MCF 10A (cell line): Measurements from ENCODE around the gene NOCT. TPM values are rescaled to one million over a fixed set of nuclear protein-coding genes. Genes with fewer than 3 reads are reported as not detected.
"Not testable (repeated sequence)": the region's sequence is repeated elsewhere in the genome, so short reads cannot be mapped to it uniquely, and the experiment has no call there.

Experiments
- BruUV-seq: library from RNA; stranded (reverse); fragments of 400-500 nt; replicated peaks from 2 replicates; lab custom pipeline; 2021; lab: Mats Ljungman, UMichigan
- CTCF ChIA-PET: fragments of 300-600 bp; sonication (Branson Sonifier 250); formaldehyde crosslinking; extraction: SDS; loops from one replicate; lab custom pipeline; 2021; ENCODE audit warnings: antibody characterized with exemption, inconsistent platforms; lab: Yijun Ruan, JAX
- POLR2A ChIA-PET: fragments of 300-600, 350-650 bp; sonication (Branson Sonifier 250); formaldehyde crosslinking; extraction: SDS; loops from one replicate; lab custom pipeline; 2020; ENCODE audit warnings: antibody characterized with exemption, inconsistent platforms; lab: Yijun Ruan, JAX
- DNase-seq: peaks from one replicate; pipeline ENCODE4 v3.0.0-alpha.2; 2018; ENCODE audit not compliant: unreplicated experiment
- H3K27ac Mint-ChIP-seq: one replicate; pipeline ENCODE4 v1.8.0; 2022; ENCODE audit warnings: mild to moderate bottlenecking, low read depth, mixed read lengths; ENCODE audit not compliant: unreplicated experiment
- H3K27me3 Mint-ChIP-seq: one replicate; pipeline ENCODE4 v1.8.0; 2022; ENCODE audit warnings: mixed read lengths; ENCODE audit not compliant: insufficient read depth, unreplicated experiment
- H3K36me3 Mint-ChIP-seq: one replicate; pipeline ENCODE4 v1.8.0; 2022; ENCODE audit warnings: mild to moderate bottlenecking, moderate library complexity, mixed read lengths; ENCODE audit not compliant: insufficient read depth, unreplicated experiment
- H3K4me1 Mint-ChIP-seq: one replicate; pipeline ENCODE4 v1.8.0; 2022; ENCODE audit warnings: mixed read lengths; ENCODE audit not compliant: insufficient read depth, unreplicated experiment
- H3K4me3 Mint-ChIP-seq: one replicate; pipeline ENCODE4 v1.8.0; 2022; ENCODE audit warnings: mild to moderate bottlenecking, moderate library complexity, mixed read lengths; ENCODE audit not compliant: unreplicated experiment
- H3K9me3 Mint-ChIP-seq: one replicate; pipeline ENCODE4 v1.8.0; 2022; ENCODE audit warnings: mixed read lengths; ENCODE audit not compliant: unreplicated experiment
- intact Hi-C: fragments of 100-400 bp; cut with micrococcal nuclease; formaldehyde crosslinking; loops from 2 replicates; pipeline ENCODE4 v1.14.1; 2022
- total RNA-seq: library from RNA; stranded (reverse); gene quantifications from 2 replicates; pipeline ENCODE4 v1.2.3, GENCODE V29; 2022
- TF ChIP-seq, protein P1 (sequence below): fragments of 200-600 bp; IDR thresholded peaks from one replicate; pipeline ENCODE4 v1.8.0; 2022; ENCODE audit warnings: antibody characterized with exemption, mild to moderate bottlenecking; ENCODE audit not compliant: unreplicated experiment

The NOCT gene
- total RNA-seq, 1 experiment from 2014 or later = 25.5 TPM

DNA sequence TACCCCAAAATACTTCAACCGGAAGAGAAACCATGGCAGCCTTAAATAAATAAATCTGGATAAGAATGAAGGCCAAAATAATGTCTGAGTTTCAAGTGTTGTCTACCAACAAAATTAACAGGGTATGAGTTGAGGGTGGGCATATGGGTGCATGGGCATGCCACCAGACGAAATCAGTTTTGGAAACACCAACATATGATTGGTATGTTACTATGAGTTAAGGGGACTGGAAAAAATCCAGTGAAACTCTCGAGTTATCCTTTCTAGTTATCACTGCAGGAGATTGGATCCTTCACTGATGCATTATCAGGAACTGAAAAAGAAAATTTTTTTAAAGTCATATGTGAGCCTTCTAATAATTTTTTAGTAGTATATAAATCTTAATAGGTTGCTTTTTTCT lies 32.4 kb downstream of the NOCT start:
- no peaks in the 10 kb centered on the region for H3K4me1 Mint-ChIP-seq
- no TSS peak for BruUV-seq
- TF ChIP-seq, protein P1, sequence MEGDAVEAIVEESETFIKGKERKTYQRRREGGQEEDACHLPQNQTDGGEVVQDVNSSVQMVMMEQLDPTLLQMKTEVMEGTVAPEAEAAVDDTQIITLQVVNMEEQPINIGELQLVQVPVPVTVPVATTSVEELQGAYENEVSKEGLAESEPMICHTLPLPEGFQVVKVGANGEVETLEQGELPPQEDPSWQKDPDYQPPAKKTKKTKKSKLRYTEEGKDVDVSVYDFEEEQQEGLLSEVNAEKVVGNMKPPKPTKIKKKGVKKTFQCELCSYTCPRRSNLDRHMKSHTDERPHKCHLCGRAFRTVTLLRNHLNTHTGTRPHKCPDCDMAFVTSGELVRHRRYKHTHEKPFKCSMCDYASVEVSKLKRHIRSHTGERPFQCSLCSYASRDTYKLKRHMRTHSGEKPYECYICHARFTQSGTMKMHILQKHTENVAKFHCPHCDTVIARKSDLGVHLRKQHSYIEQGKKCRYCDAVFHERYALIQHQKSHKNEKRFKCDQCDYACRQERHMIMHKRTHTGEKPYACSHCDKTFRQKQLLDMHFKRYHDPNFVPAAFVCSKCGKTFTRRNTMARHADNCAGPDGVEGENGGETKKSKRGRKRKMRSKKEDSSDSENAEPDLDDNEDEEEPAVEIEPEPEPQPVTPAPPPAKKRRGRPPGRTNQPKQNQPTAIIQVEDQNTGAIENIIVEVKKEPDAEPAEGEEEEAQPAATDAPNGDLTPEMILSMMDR = no peak
- no peaks in the 10 kb centered on the region for H3K27me3 Mint-ChIP-seq
- peaks cover 76% of the 10 kb centered on the region for H3K36me3 Mint-ChIP-seq
- ChIA-PET CTCF (no interaction called here), POLR2A (no interaction called here)
- intact Hi-C loops = no loop called here
- no peak overlapping the region for H3K4me3 Mint-ChIP-seq
- no peaks in the 10 kb centered on the region for H3K9me3 Mint-ChIP-seq
- no peak overlapping the region for H3K27ac Mint-ChIP-seq
- DNase-seq = no peak

DNA sequence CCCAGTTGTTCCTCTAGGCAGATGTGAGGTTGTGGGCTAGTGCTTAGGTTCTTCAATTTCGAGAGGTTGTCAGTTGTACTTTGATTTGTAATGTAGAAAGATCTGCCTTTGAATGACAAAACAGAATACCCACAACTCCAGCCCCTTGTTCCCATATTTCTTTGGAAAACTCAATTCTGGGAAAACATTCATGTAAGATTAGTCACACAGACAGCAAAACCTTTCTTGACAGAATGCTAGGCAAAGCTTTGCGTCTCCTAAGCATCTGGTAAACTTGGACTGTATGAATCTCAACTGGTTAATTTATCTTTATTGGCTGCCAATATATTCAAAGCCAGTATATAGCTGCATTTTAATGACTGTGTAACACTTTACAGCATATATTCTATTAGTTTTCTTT lies 34.9 kb downstream of the NOCT start:
- no peak overlapping the region for H3K27ac Mint-ChIP-seq
- CTCF ChIA-PET = interaction anchor here (0.7 to 1.5 kb wide), 2 partner anchors 16 to 20 kb away, joined by 3 read pairs; no protein-coding TSS in a partner anchor
- TF ChIP-seq, protein P1 = no peak
- H3K4me3 Mint-ChIP-seq = no peak overlapping the region
- BruUV-seq = no TSS peak
- peaks cover 12% of the 10 kb centered on the region for H3K4me1 Mint-ChIP-seq
- intact Hi-C loops = no loop called here
- POLR2A ChIA-PET = interaction anchor here (1.6 kb wide), 1 partner anchor 28 kb away, joined by 3 read pairs; no protein-coding TSS in a partner anchor
- H3K27me3 Mint-ChIP-seq = no peaks in the 10 kb centered on the region
- H3K9me3 Mint-ChIP-seq = no peaks in the 10 kb centered on the region
- H3K36me3 Mint-ChIP-seq = peaks cover 65% of the 10 kb centered on the region
- DNase-seq = no peak

DNA sequence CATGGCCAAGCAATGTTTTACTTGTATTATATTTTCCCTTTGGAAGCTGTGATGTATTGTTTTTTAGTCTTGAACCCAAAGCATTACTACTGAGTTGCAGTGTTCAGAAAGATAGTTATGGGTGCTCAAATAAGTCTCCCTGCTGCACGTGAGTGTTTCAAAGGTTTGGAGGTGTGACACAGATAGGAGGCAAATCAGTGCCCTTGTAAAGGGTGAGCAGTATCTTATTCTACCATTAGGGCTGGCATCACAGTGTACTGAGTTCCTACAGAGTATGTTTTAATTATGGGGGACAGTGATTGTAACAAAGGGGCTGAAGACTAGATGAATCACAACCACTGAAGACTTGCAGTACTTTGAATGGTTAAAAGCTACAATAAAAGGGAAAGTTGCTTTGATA lies 38.3 kb downstream of the NOCT start:
- Mint-ChIP-seq H3K9me3 (no peaks in the 10 kb centered on the region), H3K4me1 (peaks cover 19% of the 10 kb centered on the region)
- POLR2A ChIA-PET = interaction anchor here (0.6 to 0.9 kb wide), 3 partner anchors 22 to 288 kb away, joined by 3 to 4 read pairs (median 3); no protein-coding TSS in a partner anchor

DNA sequence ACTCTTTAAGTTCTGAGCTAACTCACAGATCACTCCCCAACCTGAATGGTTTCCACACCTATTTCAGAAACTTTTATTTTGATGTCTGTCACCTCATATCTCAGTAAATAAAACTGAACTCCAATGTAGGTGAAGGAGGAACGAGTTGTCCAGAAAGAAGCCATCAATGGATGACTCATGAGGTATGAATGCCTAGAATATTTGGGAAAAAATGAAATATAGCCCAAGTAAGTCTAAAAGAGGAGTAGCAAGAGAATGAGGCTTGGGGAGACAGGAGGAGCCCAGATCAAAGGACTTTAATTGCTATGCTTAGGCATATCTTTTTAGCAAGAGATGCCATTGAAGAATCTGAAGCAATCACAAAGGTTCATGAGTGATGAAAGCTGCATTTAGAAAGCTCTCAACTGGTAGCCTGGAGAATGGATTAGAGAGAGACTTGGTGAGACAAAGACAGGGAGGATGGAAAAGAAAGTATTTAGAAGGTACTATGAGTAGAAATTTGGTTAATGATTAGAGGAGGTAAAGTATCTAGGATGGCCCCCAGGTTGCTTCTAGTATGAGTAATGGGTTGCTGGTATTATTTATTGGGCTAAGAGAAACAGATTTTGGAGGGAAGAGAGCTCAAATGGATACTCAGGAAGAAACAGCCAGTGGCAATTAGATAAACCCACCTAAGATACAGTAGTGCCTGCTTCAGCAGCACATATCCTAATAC lies 39.4 kb downstream of the NOCT start:
- no peak overlapping the region for H3K4me3 Mint-ChIP-seq
- intact Hi-C loops = no loop called here
- no TSS peak for BruUV-seq
- peaks cover 19% of the 10 kb centered on the region for H3K4me1 Mint-ChIP-seq
- no peaks in the 10 kb centered on the region for H3K27me3 Mint-ChIP-seq
- POLR2A ChIA-PET = interaction anchor here (0.6 to 0.9 kb wide), 4 partner anchors 21 to 897 kb away, joined by 3 read pairs; no protein-coding TSS in a partner anchor
- TF ChIP-seq, protein P1 = no peak
- no peak for DNase-seq
- CTCF ChIA-PET = interaction anchor here (0.6 to 1.4 kb wide), 5 partner anchors 12 to 174 kb away, joined by 3 to 9 read pairs (median 3); no protein-coding TSS in a partner anchor
- peaks cover 60% of the 10 kb centered on the region for H3K36me3 Mint-ChIP-seq
- peak overlapping the region; percentile 14 for H3K27ac Mint-ChIP-seq
- H3K9me3 Mint-ChIP-seq = no peaks in the 10 kb centered on the region

More for the DNA sequence above, 38.3 kb downstream of the NOCT start:
- Mint-ChIP-seq H3K36me3 (peaks cover 55% of the 10 kb centered on the region), H3K27ac (no peak overlapping the region), H3K4me3 (no peak overlapping the region), H3K27me3 (no peaks in the 10 kb centered on the region)
- TF ChIP-seq, protein P1 = no peak
- intact Hi-C loops = no loop called here
- CTCF ChIA-PET = interaction anchor here (0.6 to 3.4 kb wide), 4 partner anchors 13 to 38 kb away, joined by 3 to 16 read pairs (median 4); no protein-coding TSS in a partner anchor
- DNase-seq = no peak
- no TSS peak for BruUV-seq

DNA sequence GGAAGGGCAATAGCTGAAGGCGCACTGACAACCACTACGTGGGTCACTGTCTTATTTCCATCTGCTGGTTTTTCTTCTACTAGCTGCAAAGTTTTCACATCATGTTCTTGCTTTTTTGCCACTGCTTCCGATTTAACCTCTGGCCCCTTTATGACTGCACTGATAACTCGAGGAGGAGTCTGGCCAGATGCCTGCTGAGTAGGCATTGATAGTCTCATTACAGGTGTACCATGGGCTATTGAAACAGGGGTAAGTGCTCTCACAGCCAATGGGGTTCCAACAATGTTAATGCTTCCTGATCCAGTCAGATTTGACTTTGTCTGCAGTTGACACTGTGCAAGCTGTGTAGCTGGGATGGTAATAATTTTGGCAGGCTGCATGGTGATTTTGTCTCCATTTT lies 43.4 kb downstream of the NOCT start:
- H3K4me3 Mint-ChIP-seq, H3K27ac Mint-ChIP-seq, intact Hi-C loops, H3K9me3 Mint-ChIP-seq, DNase-seq, H3K27me3 Mint-ChIP-seq: not testable (repeated sequence)
- Mint-ChIP-seq H3K36me3 (peaks cover 78% of the 10 kb centered on the region), H3K4me1 (peaks cover 19% of the 10 kb centered on the region)
- ChIA-PET POLR2A (interaction anchor here (1.5 kb wide), 1 partner anchor 20 kb away, joined by 4 read pairs; no protein-coding TSS in a partner anchor), CTCF (interaction anchor here (0.7 to 1.0 kb wide), 2 partner anchors 28 to 31 kb away, joined by 3 to 5 read pairs; no protein-coding TSS in a partner anchor)
- TSS peak; percentile 44 for BruUV-seq
